Measurements from ENCODE around the gene DDX17.

DDX17 gene

DNA sequence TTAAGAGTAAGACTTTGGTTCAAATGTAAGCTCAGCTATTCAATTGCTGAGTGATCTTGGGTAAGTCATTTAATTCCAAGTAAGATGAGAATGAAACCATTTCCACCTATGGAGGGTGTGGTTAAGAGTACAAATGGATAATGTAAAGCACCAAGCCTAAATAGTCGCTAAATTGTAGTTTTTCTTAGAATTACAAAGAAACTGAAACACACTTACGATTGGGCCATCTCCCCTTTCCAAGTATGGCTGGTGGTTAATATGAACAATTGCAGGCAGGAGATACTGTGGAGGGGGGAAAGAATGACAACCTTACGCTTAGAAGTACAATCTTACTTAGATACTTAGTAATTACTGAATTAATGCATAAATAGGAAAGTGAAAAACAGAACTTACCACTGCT is 8.2 kb downstream of the DDX17 start:
- H3K4me2 ChIP-seq, result no peak overlapping the region
- H3K4me1 ChIP-seq (ENCODE audit: low read depth, poor library complexity, severe bottlenecking), result peaks cover 67% of the 10 kb centered on the region
- no peak overlapping the region for H3K4me3 ChIP-seq (IDR thresholded peaks at IDR 0.05; ENCODE audit: insufficient read depth, low read depth, low read length)
- H3K27me3 ChIP-seq (ENCODE audit: insufficient read depth, low read depth), result no peaks in the 10 kb centered on the region
- no peak for TF ChIP-seq CTCF (conservative IDR thresholded peaks at IDR 0.05; ENCODE audit: low read depth, low read length)
- H3K27ac ChIP-seq, result no peak overlapping the region
- H3K79me2 ChIP-seq (ENCODE audit: insufficient read depth, low read depth), result peaks cover 100% of the 10 kb centered on the region
- peaks cover 48% of the 10 kb centered on the region; the same call in 1 of the 2 replicates for H3K36me3 ChIP-seq (ENCODE audit: insufficient read depth)
- no peak overlapping the region for H3K9ac ChIP-seq
- H4K20me1 ChIP-seq (ENCODE audit: insufficient read depth), result peaks cover 28% of the 10 kb centered on the region
- H2AFZ ChIP-seq (ENCODE audit: low read depth), result no peak overlapping the region

DNA sequence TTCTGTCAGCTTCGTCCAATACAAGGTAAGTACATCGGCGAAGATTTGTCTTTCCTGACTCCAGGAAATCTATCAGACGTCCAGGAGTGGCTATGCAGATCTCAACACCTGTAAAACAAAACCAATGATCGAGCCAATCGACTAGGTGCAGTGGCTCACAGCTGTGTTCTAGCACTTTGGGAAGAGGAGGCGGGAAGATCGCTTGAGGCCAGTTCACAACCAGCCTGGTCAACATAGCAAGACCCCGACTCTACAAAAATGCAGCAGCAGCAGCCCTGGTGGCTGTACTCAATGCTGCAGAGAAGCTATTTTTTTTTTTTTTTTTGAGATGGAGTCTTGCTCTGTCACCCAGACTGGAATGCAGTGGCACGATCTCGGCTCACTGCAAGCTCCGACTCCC is 11.2 kb downstream of the DDX17 start:
- H2AFZ ChIP-seq (ENCODE audit: low read depth), result no peak overlapping the region
- no peaks in the 10 kb centered on the region for H3K27me3 ChIP-seq (ENCODE audit: insufficient read depth, low read depth)
- peaks cover 78% of the 10 kb centered on the region for H3K79me2 ChIP-seq (ENCODE audit: insufficient read depth, low read depth)
- H3K4me1 ChIP-seq (ENCODE audit: low read depth, poor library complexity, severe bottlenecking), result peaks cover 85% of the 10 kb centered on the region
- H3K27ac ChIP-seq, result no peak overlapping the region
- peaks cover 12% of the 10 kb centered on the region; the same call in 1 of the 2 replicates for H4K20me1 ChIP-seq (ENCODE audit: insufficient read depth)
- TF ChIP-seq CTCF (conservative IDR thresholded peaks at IDR 0.05; ENCODE audit: low read depth, low read length), result no peak
- H3K36me3 ChIP-seq (ENCODE audit: insufficient read depth), result peaks cover 43% of the 10 kb centered on the region; the same call in 1 of the 2 replicates
- H3K4me2 ChIP-seq, result no peak overlapping the region
- H3K4me3 ChIP-seq (IDR thresholded peaks at IDR 0.05; ENCODE audit: insufficient read depth, low read depth, low read length), result no peak overlapping the region
- no peak overlapping the region for H3K9ac ChIP-seq

DNA sequence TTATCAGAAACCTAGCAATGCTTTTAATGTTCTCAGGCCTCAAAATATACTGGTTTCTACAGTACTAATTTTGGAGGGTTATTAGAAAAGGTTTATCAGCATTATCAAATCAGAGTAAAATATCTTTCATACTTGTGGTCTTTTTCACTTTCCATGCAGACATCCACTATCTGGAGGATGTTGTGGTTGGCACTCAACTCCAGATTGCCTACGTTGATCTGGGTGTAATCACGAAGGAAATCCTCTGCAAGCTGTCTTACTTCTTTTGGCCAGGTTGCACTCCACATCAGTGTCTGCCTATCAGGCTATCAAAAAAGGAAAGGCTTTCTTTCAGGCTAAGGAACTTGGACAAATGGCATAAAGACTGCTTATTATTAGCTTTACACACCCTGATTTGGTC is 11.6 kb downstream of the DDX17 start:
- H3K4me3 ChIP-seq (IDR thresholded peaks at IDR 0.05; ENCODE audit: insufficient read depth, low read depth, low read length), result no peak overlapping the region
- H3K9ac ChIP-seq, result no peak overlapping the region
- H3K36me3 ChIP-seq (ENCODE audit: insufficient read depth), result peaks cover 40% of the 10 kb centered on the region; the same call in 1 of the 2 replicates
- H3K27me3 ChIP-seq (ENCODE audit: insufficient read depth, low read depth), result no peaks in the 10 kb centered on the region
- peaks cover 10% of the 10 kb centered on the region; the same call in 1 of the 2 replicates for H4K20me1 ChIP-seq (ENCODE audit: insufficient read depth)
- no peak for TF ChIP-seq CTCF (conservative IDR thresholded peaks at IDR 0.05; ENCODE audit: low read depth, low read length)
- H3K79me2 ChIP-seq (ENCODE audit: insufficient read depth, low read depth), result peaks cover 73% of the 10 kb centered on the region
- H3K4me1 ChIP-seq (ENCODE audit: low read depth, poor library complexity, severe bottlenecking), result peaks cover 85% of the 10 kb centered on the region
- H3K27ac ChIP-seq, result no peak overlapping the region
- no peak overlapping the region for H2AFZ ChIP-seq (ENCODE audit: low read depth)
- no peak overlapping the region for H3K4me2 ChIP-seq

DNA sequence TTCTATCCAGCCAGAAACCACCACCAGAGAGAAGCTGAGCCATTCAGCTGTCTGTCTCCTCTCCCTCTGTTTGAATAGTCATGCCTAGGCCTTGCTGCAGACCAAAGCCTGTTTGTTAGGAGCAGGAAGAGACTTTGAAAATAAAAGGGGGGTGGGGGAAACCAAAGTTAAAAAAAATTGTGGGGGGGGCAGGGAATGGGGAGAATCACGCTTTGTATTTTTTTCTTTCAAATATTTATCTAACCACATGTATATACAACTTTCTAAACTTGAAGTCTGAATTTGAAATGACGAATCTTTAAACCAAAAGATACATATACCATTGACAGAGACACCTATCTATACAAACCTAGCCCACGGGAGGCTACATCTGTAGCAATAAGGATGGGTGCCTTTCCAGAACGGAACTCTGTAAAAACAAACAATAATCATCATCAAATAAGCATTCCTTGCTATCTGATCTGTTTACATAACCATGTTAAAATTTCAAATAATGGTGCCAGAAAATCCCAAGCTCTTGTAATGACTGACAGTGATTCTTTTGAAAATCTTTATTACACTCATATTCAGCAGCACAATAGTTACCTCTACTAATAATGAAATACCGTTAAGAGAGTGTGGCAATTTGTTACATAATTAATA is 14.3 kb downstream of the DDX17 start:
- Histone ChIP-seq H3K79me2 (ENCODE audit: insufficient read depth, low read depth) (peaks cover 47% of the 10 kb centered on the region), H3K27ac (no peak overlapping the region), H3K4me2 (no peak overlapping the region), H3K27me3 (ENCODE audit: insufficient read depth, low read depth) (no peaks in the 10 kb centered on the region), H3K4me3 (IDR thresholded peaks at IDR 0.05; ENCODE audit: insufficient read depth, low read depth, low read length) (no peak overlapping the region), H3K36me3 (ENCODE audit: insufficient read depth) (peaks cover 39% of the 10 kb centered on the region; the same call in 1 of the 2 replicates), H4K20me1 (ENCODE audit: insufficient read depth) (0 out of 2 replicates have a peak, but pooled peaks cover 8% of the 10 kb centered on the region), H3K9ac (no peak overlapping the region), H2AFZ (ENCODE audit: low read depth) (no peak overlapping the region), H3K4me1 (ENCODE audit: low read depth, poor library complexity, severe bottlenecking) (peaks cover 93% of the 10 kb centered on the region)
- no peak for TF ChIP-seq CTCF (conservative IDR thresholded peaks at IDR 0.05; ENCODE audit: low read depth, low read length)
